Measurements from ENCODE around the gene PARP16. TPM values are rescaled to one million over a fixed set of nuclear protein-coding genes. Genes with fewer than 3 reads are reported as not detected.

Gene PARP16
- total and polyA plus RNA-seq, 9 of the 15 experiments (the other 6 are each of a cell fraction or from before 2014, with no cell fraction given): 3.0 to 9.9 (median 5.8) TPM

GRCh38 chr15:65209701-65210643 is 76.7 kb downstream of the PARP16 start:
- DNase-seq (ENCODE audit: extremely low read depth in 1 of 4, low spot score in 3 of 4): no peak

More at GRCh38 chr15:65209701-65210643, 76.7 kb downstream of the PARP16 start:
- ChIA-PET CTCF (ENCODE audit: low intra/inter-chr PET ratio) (no interaction called here), POLR2A (interaction anchor here (0.6 to 6.6 kb wide), 7 partner anchors 49 to 336 kb away, joined by 3 to 54 read pairs (median 4); partner anchors contain the start of genes PARP16 and RNU5B-1)
- H3K9me3 ChIP-seq (replicated peaks; ENCODE audit: control insufficient read depth, insufficient read depth, low read depth, low read length): no peaks in the 10 kb centered on the region
- peaks cover 14 to 29% of the 10 kb centered on the region in 2 experiments; a peak in 4 of 5 replicates for H3K27me3 ChIP-seq (ENCODE audit: control insufficient read depth in 2 of 2, insufficient read depth in 2 of 2, low read length in 2 of 2)
- H3K36me3 ChIP-seq (ENCODE audit: control insufficient read depth, insufficient read depth, low read length): no peaks in the 10 kb centered on the region
- H3K79me2 ChIP-seq (ENCODE audit: control insufficient read depth, insufficient read depth, low read length): no peaks in the 10 kb centered on the region
- H3K4me3 ChIP-seq: no peak overlapping the region
- no peak for TF ChIP-seq NRF1 (conservative IDR thresholded peaks at IDR 0.05 in 1 of 2, IDR thresholded peaks at IDR 0.05 in 1 of 2)
- TF ChIP-seq ZKSCAN8 (CRISPR knock-in tag; IDR thresholded peaks at IDR 0.05): no peak
- no peak for TF ChIP-seq GTF2B (IDR thresholded peaks at IDR 0.05; ENCODE audit: extremely low read depth, insufficient read length)
- TF ChIP-seq NFATC3 (IDR thresholded peaks at IDR 0.05): no peak
- no peak for TF ChIP-seq RBM25 (IDR thresholded peaks at IDR 0.05; ENCODE audit: low read depth, low read length, severe bottlenecking)
- TF ChIP-seq THRA (IDR thresholded peaks at IDR 0.05): no peak
- no peak for TF ChIP-seq ZC3H4 (CRISPR knock-in tag; IDR thresholded peaks at IDR 0.05; ENCODE audit: borderline replicate concordance)
- no peak for TF ChIP-seq ATF1 (CRISPR knock-in tag; IDR thresholded peaks at IDR 0.05)
- no peak for TF ChIP-seq ATF1 (tag; IDR thresholded peaks at IDR 0.05)
- TF ChIP-seq MAFK (IDR thresholded peaks at IDR 0.05; ENCODE audit: low read length): no peak
- no peak for TF ChIP-seq NR0B1 (IDR thresholded peaks at IDR 0.05; ENCODE audit: partially characterized antibody)
- TF ChIP-seq ZNF75A (CRISPR knock-in tag; IDR thresholded peaks at IDR 0.05): no peak
- TF ChIP-seq NR2F6 (CRISPR knock-in tag; IDR thresholded peaks at IDR 0.05): no peak
- TF ChIP-seq SP1 (CRISPR knock-in tag; IDR thresholded peaks at IDR 0.05): no peak
- TF ChIP-seq ELK3 (CRISPR knock-in tag; IDR thresholded peaks at IDR 0.05): no peak
- peak overlapping the region in 1 of 2 experiments; percentile 17; a peak in 1 of 4 replicates for H3K9ac ChIP-seq (ENCODE audit: insufficient read depth in 1 of 2, low read depth in 2 of 2, low read length in 2 of 2)
- WGBS (ENCODE audit: insufficient coverage, low coverage, missing lambda C conversion rate): 32% methylated on average over 16 of the region's 17 CpGs
- H3K27ac ChIP-seq (ENCODE audit: extremely low read depth, low read depth, low read length): no peak overlapping the region
- no peak overlapping the region for H3K4me2 ChIP-seq (ENCODE audit: insufficient read depth, low read length)
- BruUV-seq (replicated peaks): no TSS peak
- no peak overlapping the region for H2AFZ ChIP-seq (ENCODE audit: low read depth, low read length)
- in situ Hi-C loops (cut with MboI): no loop called here
- H3K4me1 ChIP-seq (replicated peaks in 1 of 2; ENCODE audit: control insufficient read depth in 2 of 2, insufficient read depth in 2 of 2, low read length in 2 of 2): peaks cover 22 to 24% of the 10 kb centered on the region in 2 experiments; a peak in 3 of 5 replicates
- 0 out of 2 replicates have a peak, but pooled peaks cover 3% of the 10 kb centered on the region for H4K20me1 ChIP-seq (replicated peaks; ENCODE audit: control insufficient read depth, insufficient read depth, low read length)
- FAIRE-seq: peak; percentile 6
- intact Hi-C loops (cut with micrococcal nuclease): no loop called here
- H3K9me1 ChIP-seq (ENCODE audit: control insufficient read depth, insufficient read depth, low read length): no peaks in the 10 kb centered on the region
- ATAC-seq: no peak

All from K562 (cell line).